GM12891 (cell line): Measurements from ENCODE around the gene DLGAP4.

Experiments used
- POLR2A ChIP-seq: IDR thresholded peaks from 2 replicates; pipeline ENCODE4 v1.6.1; 2011; ENCODE audit warnings: low read depth, low read length, control low read depth
- SPI1 ChIP-seq: IDR thresholded peaks from 2 replicates; pipeline ENCODE4 v1.6.1; 2011; ENCODE audit warnings: low read depth, low read length, control low read depth

GRCh38 chr20:36407199-36407733, 101.1 kb downstream of the DLGAP4 start:
- TF ChIP-seq POLR2A (no peak), SPI1 (no peak)
